ENCODE data around the gene AIG1. TPM values are rescaled to one million over a fixed set of nuclear protein-coding genes. Genes with fewer than 3 reads are reported as not detected.

Gene AIG1
- total RNA-seq, 1 donor from 2014 or later: 29.6 TPM

DNA sequence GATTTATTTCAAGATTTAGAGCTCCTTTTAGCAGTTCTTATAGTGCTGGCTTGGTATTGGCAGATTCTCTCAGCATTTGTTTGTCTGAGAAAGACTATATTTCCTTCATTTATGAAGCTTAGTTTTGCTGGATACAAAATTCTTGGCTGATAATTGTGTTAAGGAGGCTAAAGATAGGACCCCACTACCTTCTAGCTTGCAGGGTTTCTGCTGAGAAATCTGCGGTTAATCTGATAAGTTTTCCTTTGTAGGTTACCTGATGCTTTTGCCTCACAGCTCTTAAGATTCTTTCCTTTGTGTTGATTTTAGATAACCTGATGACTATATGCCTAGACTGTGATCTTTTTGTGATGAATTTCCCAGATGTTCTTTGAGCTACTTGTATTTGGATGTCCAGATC lies 114.3 kb downstream of the AIG1 start:
- Histone ChIP-seq H3K4me1 (no peaks in the 10 kb centered on the region), H3K36me3 (no peaks in the 10 kb centered on the region), H3K27me3 (ENCODE audit: low read depth) (no peaks in the 10 kb centered on the region), H3K9me3 (peaks cover 7% of the 10 kb centered on the region), H3K4me3 (no peak overlapping the region), H3K27ac (no peak overlapping the region)
- ATAC-seq (no peak), DNase-seq (no peak)
- TF ChIP-seq, protein P1, sequence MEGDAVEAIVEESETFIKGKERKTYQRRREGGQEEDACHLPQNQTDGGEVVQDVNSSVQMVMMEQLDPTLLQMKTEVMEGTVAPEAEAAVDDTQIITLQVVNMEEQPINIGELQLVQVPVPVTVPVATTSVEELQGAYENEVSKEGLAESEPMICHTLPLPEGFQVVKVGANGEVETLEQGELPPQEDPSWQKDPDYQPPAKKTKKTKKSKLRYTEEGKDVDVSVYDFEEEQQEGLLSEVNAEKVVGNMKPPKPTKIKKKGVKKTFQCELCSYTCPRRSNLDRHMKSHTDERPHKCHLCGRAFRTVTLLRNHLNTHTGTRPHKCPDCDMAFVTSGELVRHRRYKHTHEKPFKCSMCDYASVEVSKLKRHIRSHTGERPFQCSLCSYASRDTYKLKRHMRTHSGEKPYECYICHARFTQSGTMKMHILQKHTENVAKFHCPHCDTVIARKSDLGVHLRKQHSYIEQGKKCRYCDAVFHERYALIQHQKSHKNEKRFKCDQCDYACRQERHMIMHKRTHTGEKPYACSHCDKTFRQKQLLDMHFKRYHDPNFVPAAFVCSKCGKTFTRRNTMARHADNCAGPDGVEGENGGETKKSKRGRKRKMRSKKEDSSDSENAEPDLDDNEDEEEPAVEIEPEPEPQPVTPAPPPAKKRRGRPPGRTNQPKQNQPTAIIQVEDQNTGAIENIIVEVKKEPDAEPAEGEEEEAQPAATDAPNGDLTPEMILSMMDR (IDR thresholded peaks at IDR 0.05): no peak
- intact Hi-C loops (cut with DNase I): no loop called here

- Histone ChIP-seq H3K27ac (no peak overlapping the region), H3K27me3 (ENCODE audit: low read depth) (no peaks in the 10 kb centered on the region), H3K4me3 (no peak overlapping the region), H3K36me3 (no peaks in the 10 kb centered on the region), H3K4me1 (no peaks in the 10 kb centered on the region), H3K9me3 (peaks cover 7% of the 10 kb centered on the region)
- intact Hi-C loops (cut with DNase I): no loop called here
- TF ChIP-seq, protein P1 (IDR thresholded peaks at IDR 0.05): no peak
- ATAC-seq (no peak), DNase-seq (no peak)
These were observed 115.7 kb downstream of the AIG1 start for GRCh38 chr6:143176090-143177021.

DNA sequence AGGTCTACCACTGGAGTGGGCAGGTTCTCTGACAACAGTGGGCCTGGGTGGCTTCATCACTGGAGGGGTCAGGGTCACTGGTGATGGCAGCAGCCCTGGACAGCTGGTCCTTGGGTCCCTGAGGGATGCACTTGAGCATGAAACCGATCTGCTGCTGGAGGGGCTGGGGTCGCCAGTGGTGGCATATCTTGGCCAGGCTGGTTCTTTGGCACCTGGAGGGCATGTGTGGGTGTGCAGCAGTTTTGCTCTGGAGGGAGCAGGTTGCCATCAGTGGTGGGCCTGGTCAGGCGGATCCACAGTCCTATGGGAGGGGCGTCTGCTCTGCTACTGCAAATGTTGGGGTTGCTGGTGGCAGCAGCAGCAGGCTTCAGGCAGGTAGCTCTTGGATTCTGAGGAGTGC lies 117.0 kb downstream of the AIG1 start:
- ATAC-seq (no peak), DNase-seq (no peak)
- Histone ChIP-seq H3K4me3 (no peak overlapping the region), H3K27me3 (ENCODE audit: low read depth) (no peaks in the 10 kb centered on the region), H3K9me3 (peaks cover 7% of the 10 kb centered on the region), H3K27ac (no peak overlapping the region), H3K36me3 (no peaks in the 10 kb centered on the region), H3K4me1 (no peaks in the 10 kb centered on the region)
- intact Hi-C loops (cut with DNase I): no loop called here
- TF ChIP-seq, protein P1 (IDR thresholded peaks at IDR 0.05): no peak

DNA sequence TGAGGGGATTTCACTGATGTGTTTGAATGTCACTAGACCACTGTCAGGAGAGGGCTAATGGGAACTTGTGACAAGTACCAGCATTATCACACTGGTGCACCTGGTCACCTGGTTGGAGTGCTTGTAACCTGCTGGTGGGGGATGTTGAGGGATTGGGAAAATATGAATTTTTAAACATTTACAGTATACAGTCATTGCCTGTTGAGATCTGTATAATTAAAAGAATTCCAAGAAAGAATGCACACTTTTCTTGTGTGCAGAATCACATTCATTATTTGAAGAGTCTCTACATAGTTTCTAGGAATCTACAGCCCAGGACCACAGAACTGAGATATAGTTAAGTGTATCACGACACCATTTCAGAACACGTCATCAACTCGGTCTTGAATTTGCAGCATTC lies 118.4 kb downstream of the AIG1 start:
- no peak overlapping the region for H3K27ac ChIP-seq
- no peaks in the 10 kb centered on the region for H3K4me1 ChIP-seq
- no peaks in the 10 kb centered on the region for H3K36me3 ChIP-seq
- TF ChIP-seq, protein P1 (IDR thresholded peaks at IDR 0.05): no peak
- DNase-seq (no peak), ATAC-seq (no peak)
- no peak overlapping the region for H3K4me3 ChIP-seq
- no peaks in the 10 kb centered on the region for H3K27me3 ChIP-seq (ENCODE audit: low read depth)
- intact Hi-C loops (cut with DNase I): no loop called here
- peaks cover 7% of the 10 kb centered on the region for H3K9me3 ChIP-seq

- intact Hi-C loops (cut with DNase I): no loop called here
- TF ChIP-seq, protein P1 (IDR thresholded peaks at IDR 0.05): no peak
- ATAC-seq: no peak
- Histone ChIP-seq H3K36me3 (no peaks in the 10 kb centered on the region), H3K27ac (no peak overlapping the region), H3K27me3 (ENCODE audit: low read depth) (no peaks in the 10 kb centered on the region), H3K4me1 (no peaks in the 10 kb centered on the region), H3K9me3 (peaks cover 2% of the 10 kb centered on the region), H3K4me3 (no peak overlapping the region)
- no peak for DNase-seq
These were observed 119.4 kb downstream of the AIG1 start for GRCh38 chr6:143179901-143180612.

All from lower lobe of right lung (tissue), 2 donors.